Measurements from ENCODE around the gene BMP8B. TPM values are rescaled to one million over a fixed set of nuclear protein-coding genes. Genes with fewer than 3 reads are reported as not detected.
"Not testable (repeated sequence)": the region's sequence is repeated elsewhere in the genome, so short reads cannot be mapped to it uniquely, and the experiment has no call there.

Gene BMP8B, protein sequence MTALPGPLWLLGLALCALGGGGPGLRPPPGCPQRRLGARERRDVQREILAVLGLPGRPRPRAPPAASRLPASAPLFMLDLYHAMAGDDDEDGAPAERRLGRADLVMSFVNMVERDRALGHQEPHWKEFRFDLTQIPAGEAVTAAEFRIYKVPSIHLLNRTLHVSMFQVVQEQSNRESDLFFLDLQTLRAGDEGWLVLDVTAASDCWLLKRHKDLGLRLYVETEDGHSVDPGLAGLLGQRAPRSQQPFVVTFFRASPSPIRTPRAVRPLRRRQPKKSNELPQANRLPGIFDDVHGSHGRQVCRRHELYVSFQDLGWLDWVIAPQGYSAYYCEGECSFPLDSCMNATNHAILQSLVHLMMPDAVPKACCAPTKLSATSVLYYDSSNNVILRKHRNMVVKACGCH
- 3.7 TPM for total RNA-seq

DNA sequence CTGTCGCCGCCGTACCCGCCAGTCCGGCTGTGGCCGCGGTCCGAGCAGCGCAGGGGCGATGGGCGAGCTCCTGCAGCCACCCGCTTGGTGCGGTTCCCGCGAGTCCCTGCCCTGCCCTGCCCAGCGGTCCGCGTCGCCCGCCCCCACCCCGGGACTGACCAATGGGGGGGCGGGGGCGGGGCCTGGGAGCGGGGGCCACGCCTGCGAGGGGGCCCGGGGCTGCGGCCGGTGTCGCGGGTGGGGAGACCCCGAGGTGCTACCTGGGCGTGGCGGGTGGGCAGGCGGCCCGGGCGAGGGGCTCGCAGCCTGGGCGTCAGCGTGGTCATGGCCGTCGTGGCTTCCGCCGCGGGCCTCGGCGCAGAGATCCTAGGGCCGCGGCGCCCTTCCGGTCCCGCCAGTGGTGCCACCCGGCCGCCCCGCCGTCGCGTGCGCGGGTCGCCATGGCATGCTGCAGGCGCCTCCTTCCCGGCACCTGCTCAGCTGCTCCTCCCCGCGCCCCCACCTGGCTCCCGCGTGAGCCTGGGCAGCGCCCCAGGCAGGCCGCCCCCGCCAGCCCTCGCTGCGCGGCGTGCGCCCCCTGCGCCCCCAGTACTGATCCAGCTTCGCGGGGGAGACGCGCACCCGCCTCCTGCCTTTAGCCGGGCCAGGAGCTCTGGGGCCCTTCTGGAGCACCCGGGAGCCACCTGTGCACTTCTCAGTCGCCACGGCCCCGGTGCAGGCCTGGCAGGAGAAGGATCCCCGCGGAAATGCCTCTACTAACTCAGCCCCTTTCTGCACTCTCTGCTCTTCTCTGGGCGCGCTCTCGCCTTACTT lies at the start of gene BMP8B:
Gene BMP8B, minus strand, starts transcription at position 108 of the 813 bp plus-strand sequence. CDS start 380 bp downstream, outside the sequence.
- DNase-seq (ENCODE audit: low spot score) = peak; percentile 73

DNA sequence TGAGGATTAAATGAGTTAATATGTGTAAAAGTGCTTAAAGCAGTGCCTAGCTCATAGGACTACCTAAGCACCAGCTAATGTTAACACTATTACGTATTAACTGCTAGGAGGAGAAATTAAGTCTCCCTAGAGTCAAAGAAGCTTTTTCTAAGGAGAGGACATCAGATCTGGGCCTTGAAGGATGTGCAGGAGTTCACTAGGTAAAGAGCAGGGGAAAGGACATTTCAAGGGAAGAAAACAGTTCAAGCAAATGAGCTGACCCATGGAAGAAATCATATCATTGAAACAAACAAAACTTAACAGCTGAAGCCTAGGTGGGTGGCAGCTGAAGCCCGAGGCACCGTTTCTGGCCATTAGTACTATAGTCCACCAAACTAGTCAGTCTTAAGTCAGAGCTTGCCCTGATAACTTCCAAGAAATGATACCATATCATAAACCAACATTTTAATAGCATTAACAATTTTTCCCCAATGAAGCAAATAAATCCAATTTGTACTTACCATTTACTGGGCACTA lies 48.0 kb upstream of the BMP8B start:
- no peak for DNase-seq (ENCODE audit: low spot score)

DNA sequence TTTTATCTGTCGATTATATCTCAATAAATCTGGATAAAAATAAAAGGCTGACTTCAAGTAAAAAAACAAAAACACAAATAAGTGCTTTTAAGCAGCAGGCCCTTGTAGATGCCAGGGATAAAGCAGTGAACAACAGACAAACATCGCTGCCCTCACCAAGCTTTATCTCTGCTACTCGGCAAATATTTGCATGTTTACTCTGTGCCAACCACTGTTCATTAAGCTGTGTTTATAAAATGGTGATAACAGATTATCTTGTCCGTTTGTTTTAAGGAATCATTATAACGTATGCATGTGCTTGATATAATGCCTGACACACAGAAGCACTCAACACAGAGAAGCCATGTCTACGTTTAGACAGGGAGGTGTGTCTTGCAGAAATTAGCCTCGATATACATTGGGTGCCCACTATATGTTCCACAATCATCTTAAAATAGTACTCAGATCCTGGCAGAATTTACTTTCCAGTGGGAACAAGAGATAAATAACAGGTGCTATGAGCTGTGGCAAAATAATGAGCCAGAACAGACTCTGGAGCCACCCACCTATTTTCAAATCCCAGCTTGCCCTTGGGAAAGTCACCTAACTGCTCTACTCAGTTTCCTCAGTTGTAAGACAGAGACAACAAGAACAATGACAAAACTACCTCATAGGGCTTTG lies 47.4 kb upstream of the BMP8B start:
- DNase-seq (ENCODE audit: low spot score) = no peak

DNA sequence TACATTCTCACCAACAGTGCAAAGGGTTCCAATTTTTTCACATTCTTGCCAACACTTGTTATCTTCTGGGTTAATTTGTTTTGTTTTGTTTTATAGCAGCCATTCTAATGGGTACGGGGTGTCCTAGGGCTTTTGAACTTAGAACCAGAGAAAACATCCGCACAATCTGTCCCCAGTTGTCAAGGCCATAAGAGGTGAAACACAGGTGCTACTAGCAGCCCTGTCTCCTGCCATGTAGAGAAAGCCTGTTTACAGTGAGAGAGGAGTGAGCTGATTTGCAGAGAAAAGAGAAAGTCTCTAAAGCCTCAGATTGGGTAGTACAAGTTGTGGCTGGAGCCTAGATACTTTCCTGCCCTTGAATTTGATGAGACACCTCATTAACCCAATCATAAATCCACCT lies 46.4 kb upstream of the BMP8B start:
- no peak for DNase-seq (ENCODE audit: low spot score)

DNA sequence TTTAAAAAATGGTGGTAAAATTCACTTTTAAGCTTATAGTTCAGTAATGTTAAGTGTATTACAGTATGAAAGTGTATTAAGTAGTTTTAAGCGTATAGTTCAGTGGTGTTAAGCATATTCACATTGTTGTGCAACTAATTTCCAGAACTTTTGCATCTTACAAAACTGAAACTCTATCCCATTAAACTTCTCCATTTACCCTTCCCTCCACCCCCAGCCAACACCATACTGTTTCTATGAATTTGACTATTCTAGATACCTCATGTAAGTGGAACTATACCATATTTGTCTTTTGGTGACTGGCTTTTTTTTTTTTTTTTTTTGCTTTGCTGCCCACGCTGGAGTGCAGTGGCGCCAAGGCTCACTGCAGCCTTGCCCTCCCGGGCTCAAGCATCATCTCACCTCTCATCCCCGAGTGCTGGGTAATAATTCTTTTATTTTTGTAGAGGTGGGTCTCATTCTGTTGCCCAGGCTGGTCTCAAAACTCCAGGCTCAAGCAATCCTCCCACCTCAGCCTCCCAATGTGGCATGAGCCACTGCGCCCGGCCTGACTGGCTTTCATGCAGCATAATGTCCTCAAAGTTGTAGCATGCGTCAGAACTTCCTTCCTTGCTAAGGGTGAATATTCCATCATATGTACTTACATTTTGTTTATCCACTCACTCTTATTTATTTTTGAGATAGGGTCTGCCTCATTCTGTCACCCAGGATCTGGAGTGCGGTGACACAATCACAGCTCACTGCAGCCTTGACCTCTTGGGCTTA lies 45.1 kb upstream of the BMP8B start:
- no peak for DNase-seq (ENCODE audit: low spot score)

DNA sequence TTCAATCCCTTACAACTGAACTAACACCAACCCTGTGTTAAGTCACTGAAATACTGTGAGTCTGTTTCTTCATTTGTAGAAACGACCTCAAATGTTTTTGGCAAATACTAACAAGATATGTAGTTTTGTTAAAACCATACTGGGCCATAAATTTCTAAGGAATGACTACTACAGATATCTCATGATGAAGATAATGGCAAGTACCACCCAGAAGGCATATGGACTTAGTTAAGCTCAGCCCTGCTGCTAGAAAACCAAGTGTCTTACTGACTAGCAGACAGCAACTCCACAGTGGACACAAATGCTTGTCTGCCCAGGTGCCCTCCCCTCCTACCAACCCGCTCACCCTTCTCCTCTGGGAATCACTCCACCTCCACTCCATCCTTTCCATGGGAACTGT lies 44.5 kb upstream of the BMP8B start:
- DNase-seq (ENCODE audit: low spot score) = no peak

DNA sequence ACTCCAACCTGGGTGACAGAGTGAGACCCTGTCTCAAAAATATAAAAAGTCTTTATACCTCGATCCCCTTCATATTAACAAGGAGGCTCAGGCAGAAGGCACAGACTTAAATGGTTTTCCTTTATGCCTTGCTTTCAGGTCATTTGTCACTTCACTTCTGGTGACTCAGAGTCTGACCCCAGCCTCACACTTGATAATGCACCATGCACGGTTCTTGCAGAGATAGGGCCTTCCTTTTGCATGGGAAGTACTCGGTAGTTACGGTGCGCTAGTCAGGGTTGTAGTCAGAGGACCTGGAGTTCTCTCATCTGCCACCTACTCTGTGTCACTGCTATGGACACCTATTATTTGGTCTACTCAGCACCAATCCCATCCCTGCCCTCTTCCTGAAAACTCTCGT lies 43.6 kb upstream of the BMP8B start:
- DNase-seq (ENCODE audit: low spot score) = no peak

DNA sequence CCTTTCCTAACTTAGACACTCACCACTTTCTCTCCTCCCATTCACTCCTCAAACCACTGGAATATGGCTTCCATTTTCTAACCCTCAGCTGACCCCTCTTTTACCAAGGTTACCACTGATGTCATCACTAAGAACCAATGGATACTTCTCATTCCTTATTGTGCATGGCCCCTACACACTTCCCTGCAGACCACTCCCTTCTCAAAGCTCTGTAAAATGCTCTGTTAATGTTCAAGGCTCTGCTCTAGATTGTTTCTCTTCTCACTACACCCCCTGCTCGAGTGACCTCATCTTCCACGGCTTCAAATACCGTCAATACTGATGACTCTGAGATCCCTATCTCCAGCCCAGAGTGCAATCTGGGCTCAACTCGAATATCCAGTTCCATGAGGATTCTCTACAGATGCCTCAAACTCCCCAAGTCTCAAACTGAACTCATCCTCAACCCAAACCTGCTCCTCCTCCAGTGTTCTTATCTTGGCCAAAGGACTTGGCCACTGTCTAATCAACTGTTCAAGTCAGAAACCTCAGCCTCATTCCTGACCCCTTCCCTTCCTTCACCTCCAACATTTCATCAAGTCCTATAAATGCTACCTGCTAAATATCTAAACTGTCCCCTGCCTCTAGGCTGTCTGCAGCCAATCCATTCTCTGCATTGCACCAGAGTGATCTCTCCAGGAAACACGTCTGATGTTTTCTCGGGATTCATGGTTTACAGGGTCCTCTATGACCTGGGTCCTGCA lies 41.3 kb upstream of the BMP8B start:
- no peak for DNase-seq (ENCODE audit: low spot score)

DNA sequence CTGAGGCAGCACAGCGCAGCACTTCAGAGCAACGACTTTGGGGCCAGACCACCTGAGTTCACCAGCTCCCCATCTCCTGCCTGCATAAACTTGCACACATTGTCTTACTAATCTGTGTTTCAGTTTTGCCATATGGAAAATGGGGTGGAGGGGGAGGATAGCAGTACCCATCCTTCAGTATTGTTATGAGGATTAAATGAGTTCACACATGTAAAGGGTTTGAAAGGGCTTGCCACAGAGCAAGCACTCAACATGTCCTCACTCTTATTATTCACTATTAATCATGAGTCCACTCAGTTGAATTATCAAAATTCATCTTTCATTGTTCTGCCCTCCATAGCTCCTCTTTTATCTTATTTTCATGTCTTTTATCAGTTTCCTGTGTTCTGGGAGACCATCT lies 40.1 kb upstream of the BMP8B start:
- DNase-seq (ENCODE audit: low spot score) = no peak

DNA sequence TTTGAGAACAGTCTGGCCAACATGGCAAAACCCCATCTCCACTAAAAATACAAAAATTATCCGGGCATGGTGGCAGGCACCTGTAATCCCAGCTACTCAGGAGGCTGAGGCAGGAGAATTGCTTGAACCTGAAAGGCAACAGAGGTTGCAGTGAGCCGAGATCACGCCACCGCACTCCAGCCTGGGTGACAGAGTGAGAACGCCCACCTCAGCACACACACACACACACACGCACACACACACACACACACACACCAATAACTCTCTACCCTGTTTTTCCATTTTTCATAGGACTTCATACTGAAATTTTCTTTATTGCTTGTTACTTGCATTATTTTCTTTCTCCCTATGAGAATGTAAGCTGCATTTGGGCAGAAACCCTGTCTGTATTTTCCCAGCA lies 39.6 kb upstream of the BMP8B start:
- DNase-seq (ENCODE audit: low spot score) = not testable (repeated sequence)

DNA sequence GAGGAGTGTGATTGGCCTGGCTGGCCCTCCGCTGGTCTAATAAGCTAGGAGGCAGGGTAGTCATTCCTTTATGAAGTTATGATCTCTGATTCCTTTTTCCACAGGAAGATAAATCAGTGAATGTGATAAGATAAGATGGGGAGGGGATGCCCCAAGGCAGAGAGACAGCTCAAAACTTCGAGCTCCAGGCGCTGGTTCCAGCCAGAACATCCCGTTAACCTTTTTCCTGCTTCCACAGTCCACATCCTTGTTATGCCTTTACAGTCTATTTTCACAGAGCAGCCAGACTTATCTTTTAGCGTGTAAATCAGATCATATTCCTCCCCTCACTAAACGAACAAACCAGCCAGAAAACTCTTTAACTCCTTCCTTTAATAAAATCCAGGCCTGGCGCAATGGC lies 38.5 kb upstream of the BMP8B start:
- DNase-seq (ENCODE audit: low spot score) = no peak

DNA sequence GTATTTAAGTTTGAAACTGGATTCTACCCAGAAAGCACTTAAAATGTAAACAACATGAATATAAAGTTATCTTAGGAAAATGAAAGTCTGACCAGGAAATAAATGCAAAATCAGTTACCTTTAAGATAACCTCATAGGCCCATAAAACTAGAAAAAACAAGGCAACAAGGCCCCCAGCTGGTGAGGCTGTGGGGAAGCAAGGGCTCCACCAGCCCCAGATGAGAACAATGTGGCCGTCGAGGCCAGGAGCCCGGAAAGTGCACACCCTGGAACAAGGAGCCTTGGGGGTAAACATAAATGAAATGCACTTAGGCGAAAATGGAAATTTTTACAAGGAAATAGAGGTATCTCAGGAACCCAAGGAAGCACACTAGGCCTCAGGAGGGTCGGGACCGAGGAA lies 37.9 kb upstream of the BMP8B start:
- no peak for DNase-seq (ENCODE audit: low spot score)

DNA sequence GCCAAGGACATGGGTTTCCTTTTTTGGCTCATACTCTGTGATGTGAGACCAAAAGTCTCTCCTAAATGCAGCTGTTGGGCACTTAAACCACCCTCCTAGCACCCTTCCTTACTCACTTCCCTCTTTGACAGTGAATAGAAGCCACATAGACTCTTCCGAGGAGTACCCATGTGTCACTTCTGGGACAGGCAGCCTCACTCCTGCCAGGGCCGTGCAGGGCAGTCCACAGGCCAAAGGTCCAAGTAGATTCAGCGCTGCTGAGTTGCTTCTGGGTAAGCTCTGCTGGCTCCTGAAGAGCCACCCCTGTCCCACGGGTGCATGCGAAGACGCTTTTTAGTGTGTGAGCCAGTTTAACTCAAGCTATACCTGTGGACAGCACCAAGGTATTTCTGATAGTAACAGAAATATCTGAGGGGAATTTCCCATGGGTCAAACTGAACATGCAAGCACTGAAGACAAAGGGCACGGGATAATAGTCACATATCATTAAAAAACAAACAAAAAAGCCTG lies 36.8 kb upstream of the BMP8B start:
- no peak for DNase-seq (ENCODE audit: low spot score)

DNA sequence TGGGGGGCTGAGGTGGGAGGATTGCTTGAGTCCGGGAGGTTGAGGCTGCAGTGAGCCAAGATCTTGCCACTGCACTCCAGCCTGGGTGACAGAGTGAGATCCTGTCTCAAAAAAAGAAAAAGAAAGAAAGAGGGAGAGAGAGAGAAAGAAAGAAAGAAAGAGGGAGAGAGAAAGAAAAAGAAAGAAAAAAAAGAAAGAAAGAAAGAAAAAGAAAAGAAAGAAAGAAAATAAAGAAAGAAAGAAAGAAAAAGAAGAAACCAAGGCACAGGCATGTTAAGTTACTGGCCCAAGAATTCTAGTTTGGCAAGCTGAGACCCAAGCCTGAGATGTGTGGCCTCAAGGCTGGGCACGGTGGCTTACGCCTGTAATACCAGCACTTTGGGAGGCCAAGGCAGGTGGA lies 34.8 kb upstream of the BMP8B start:
- DNase-seq (ENCODE audit: low spot score) = not testable (repeated sequence)

DNA sequence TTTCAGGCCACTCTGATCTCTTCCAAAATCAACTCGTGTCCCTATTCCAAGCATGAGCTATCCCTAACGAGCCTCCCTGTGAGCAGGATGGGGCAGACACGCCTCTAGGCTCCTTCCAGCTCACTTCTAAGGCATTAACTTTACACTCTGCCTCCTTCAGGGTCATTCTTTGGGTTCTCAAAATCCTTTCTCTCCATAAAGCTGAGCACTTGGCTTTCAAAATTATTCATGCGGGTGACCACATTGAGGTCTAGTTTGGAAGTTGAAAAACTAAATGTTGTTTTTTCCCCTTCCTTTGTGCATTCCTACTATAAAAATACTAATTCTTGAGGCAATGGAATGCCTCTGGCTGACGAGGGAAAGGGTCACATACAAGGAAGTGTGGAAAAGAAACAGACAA lies 33.5 kb upstream of the BMP8B start:
- DNase-seq (ENCODE audit: low spot score) = no peak

DNA sequence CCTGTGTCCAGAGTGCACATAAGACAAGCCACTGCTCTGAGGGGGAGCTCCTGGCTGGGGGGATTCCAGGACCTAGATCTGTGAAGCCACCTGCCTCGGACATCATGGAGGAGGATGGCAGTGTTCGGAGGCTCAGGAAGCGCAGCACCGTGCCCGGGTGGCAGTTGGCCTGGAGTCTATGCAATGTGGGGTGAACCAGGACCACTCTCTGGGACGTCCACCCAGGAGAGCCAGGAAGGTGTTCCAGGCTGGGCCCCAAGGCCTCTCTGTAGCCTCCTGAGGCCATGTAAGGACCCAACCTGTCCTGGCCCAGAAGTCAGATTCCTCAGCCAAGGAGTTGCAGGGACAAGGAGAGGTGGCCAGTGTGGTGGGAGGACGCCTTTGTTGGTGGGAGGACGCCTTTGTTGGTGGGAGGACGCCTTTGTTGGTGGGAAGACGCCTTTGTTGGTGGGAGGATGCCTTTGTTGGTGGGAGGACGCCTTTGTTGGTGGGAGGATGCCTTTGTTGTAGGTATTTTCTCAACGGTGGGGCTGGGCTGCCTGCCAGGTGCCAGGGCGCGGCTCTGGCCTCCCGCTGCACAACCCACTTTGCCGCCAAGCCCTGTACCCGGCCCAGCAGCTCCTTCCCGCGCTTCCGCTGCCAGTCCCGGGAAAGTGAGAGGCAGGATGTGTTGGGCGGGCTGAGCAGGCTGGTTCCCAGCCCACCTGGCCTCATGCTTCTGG lies 30.6 kb upstream of the BMP8B start:
- DNase-seq (ENCODE audit: low spot score) = peak; percentile 77

DNA sequence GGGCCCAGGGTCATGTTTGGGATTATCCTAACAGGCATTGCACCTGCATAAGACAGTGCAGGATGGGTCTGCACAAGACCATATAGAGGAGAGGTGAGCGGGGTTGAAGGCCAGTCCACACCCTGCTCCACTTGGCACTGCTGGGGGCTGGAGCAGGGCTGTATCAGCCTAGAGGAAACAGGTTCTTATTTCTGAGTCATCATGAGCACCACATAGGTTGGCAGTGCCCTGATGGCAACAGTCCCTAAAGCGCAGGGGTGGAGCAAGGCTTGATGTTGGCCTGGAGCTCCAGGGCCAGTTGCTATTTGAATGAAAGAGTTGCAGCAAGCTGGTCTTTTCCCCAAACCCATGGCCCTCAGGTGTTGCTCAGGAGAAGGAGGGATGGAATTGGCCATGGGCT lies 29.8 kb upstream of the BMP8B start:
- DNase-seq (ENCODE audit: low spot score) = peak; percentile 87

DNA sequence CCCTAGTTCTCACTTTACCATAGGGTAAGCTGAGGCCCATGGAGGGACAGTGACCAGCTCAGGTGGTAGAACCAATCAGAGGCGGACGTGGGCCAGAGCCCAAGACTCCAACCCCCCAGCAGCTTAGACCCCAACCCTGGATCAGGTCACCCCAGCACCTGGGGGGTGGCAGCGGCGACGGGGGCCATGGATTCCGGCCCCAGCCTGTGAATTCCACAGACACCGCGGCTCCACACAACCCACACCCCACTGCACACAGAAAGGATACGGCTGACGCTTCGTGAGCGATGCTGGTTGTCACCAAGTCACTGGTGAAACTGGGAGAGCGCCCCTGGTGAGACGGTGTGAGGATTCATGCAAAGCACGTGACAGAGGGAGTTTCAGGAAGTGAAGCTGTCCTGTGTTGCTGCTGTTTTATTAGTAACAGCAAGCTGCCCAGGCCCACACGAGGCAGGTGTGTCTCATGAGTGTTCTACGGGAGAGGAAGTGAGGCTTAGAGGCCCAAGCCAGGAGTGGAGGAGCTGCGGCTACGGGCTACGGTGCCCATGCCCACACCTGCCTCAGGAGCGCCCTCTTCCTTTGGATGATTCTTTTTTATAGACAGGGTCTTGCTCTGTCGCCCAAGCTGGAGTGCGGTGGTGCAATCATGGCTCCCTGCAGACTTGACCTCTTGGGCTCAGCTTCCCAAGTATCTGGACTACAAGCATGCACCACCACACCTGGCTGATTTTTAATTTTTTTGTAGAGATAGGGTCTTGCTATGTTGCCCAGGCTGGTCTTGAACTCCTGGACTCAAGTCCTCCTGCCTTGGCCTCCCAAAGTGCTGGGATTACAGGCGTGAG lies 28.6 kb upstream of the BMP8B start:
- DNase-seq (ENCODE audit: low spot score) = peak; percentile 91
